HG03457 (cell line): ENCODE data around the gene FREM2.

Experiments
- ATAC-seq: cut with Tn5 transposase; IDR thresholded peaks from one replicate; pipeline ENCODE4 v1.9.1; 2021; ENCODE audit warnings: moderate number of reproducible peaks; ENCODE audit not compliant: unreplicated experiment

FREM2 gene

GRCh38 chr13:38687246-38688229 is 661 bp downstream of the FREM2 start:
- no peak for ATAC-seq

- ATAC-seq, result no peak
These were observed 1.8 kb downstream of the FREM2 start for GRCh38 chr13:38688674-38689073.

GRCh38 chr13:38690231-38690630 is 3.4 kb downstream of the FREM2 start:
- no peak for ATAC-seq

- ATAC-seq, result no peak
These were observed 6.3 kb downstream of the FREM2 start for GRCh38 chr13:38693168-38693567.

- ATAC-seq, result no peak
These were observed 6.8 kb downstream of the FREM2 start for GRCh38 chr13:38693641-38694040.

- ATAC-seq, result no peak
These were observed 10.3 kb downstream of the FREM2 start for GRCh38 chr13:38697197-38697596.

GRCh38 chr13:38697628-38698333 is 10.9 kb downstream of the FREM2 start:
- ATAC-seq, result no peak

GRCh38 chr13:38700051-38700450 is 13.2 kb downstream of the FREM2 start:
- no peak for ATAC-seq

- no peak for ATAC-seq
These were observed 15.8 kb downstream of the FREM2 start for GRCh38 chr13:38702669-38703068.

- ATAC-seq, result no peak
These were observed 16.4 kb downstream of the FREM2 start for GRCh38 chr13:38703255-38703654.

- ATAC-seq, result no peak
These were observed 18.5 kb downstream of the FREM2 start for GRCh38 chr13:38705365-38705764.

- ATAC-seq, result no peak
These were observed 20.6 kb downstream of the FREM2 start for GRCh38 chr13:38707460-38707859.

GRCh38 chr13:38713046-38713445 is 26.2 kb downstream of the FREM2 start:
- no peak for ATAC-seq

GRCh38 chr13:38718374-38718773 is 31.5 kb downstream of the FREM2 start:
- ATAC-seq, result no peak

- ATAC-seq, result no peak
These were observed 43.5 kb downstream of the FREM2 start for GRCh38 chr13:38730332-38730731.

- ATAC-seq, result no peak
These were observed 46.3 kb downstream of the FREM2 start for GRCh38 chr13:38733146-38733545.

- ATAC-seq, result no peak
These were observed 49.0 kb downstream of the FREM2 start for GRCh38 chr13:38735665-38736440.

- ATAC-seq, result no peak
These were observed 56.6 kb downstream of the FREM2 start for GRCh38 chr13:38743466-38743865.

GRCh38 chr13:38752686-38753085 is 65.8 kb downstream of the FREM2 start:
- no peak for ATAC-seq

GRCh38 chr13:38753878-38754277 is 67.0 kb downstream of the FREM2 start:
- ATAC-seq, result no peak

GRCh38 chr13:38755793-38756192 is 68.9 kb downstream of the FREM2 start:
- ATAC-seq, result no peak
